DND-41 (cell line): ENCODE results near the gene SLC22A4.

Experiments used
- ATAC-seq: fragments of 200-7000 bp; cut with Tn5 transposase; 3 replicates; pipeline ENCODE4 v1.9.1; 2021; ENCODE audit warnings: low read depth; ENCODE audit not compliant: insufficient read depth
- DNase-seq: peaks from one replicate; pipeline ENCODE4 v3.0.0-alpha.2; 2020
- H2AFZ ChIP-seq: 2 replicates; pipeline ENCODE4 v1.6.0; 2012; ENCODE audit warnings: low read depth, low read length
- H3K27ac ChIP-seq: 2 replicates; pipeline ENCODE4 v1.5.1; 2012; ENCODE audit warnings: low read length, inconsistent platforms
- H3K27me3 ChIP-seq: fragments of 200-600 bp; sonication (generic); 2 replicates; pipeline ENCODE4 v1.6.0; 2012; ENCODE audit warnings: low read length, mild to moderate bottlenecking, inconsistent platforms; ENCODE audit not compliant: insufficient read depth, poor library complexity
- H3K36me3 ChIP-seq: 2 replicates; pipeline ENCODE4 v1.5.1; 2012; ENCODE audit warnings: low read length, inconsistent platforms; ENCODE audit not compliant: insufficient read depth
- H3K4me1 ChIP-seq: 2 replicates; pipeline ENCODE4 v1.5.1; 2012; ENCODE audit warnings: mild to moderate bottlenecking, low read length; ENCODE audit not compliant: insufficient read depth
- H3K4me2 ChIP-seq: 2 replicates; pipeline ENCODE4 v1.6.0; 2012; ENCODE audit warnings: mild to moderate bottlenecking, moderate library complexity, low read length, inconsistent platforms; ENCODE audit not compliant: insufficient read depth
- H3K4me3 ChIP-seq, 2 experiments: fragments of 200-600 bp in 1 of 2; shearing (Covaris generic) in 1 of 2; 2 replicates each; pipeline ENCODE4 v1.5.1; 2012 to 2016; ENCODE audit warnings: inconsistent platforms in 2 of 2, low read length in 2 of 2, mild to moderate bottlenecking in 2 of 2, low read depth in 1 of 2, moderate library complexity in 1 of 2
- H3K79me2 ChIP-seq: 2 replicates; pipeline ENCODE4 v1.6.0; 2012; ENCODE audit warnings: low read length, inconsistent platforms; ENCODE audit not compliant: insufficient read depth
- H3K9ac ChIP-seq: 2 replicates; pipeline ENCODE4 v1.6.0; 2012; ENCODE audit warnings: low read depth, mild to moderate bottlenecking, inconsistent platforms, low read length, moderate library complexity
- H3K9me3 ChIP-seq: 2 replicates; pipeline ENCODE4 v1.5.1; 2012; ENCODE audit warnings: low read length, moderate library complexity, mild to moderate bottlenecking, inconsistent platforms; ENCODE audit not compliant: insufficient read depth, severe bottlenecking
- H4K20me1 ChIP-seq: 2 replicates; pipeline ENCODE4 v1.6.0; 2012; ENCODE audit warnings: low read length; ENCODE audit not compliant: insufficient read depth
- CTCF ChIP-seq: IDR thresholded peaks from 2 replicates; pipeline ENCODE4 v1.5.1; 2012; ENCODE audit warnings: borderline replicate concordance, low read length, moderate library complexity, mild to moderate bottlenecking; ENCODE audit not compliant: poor library complexity, severe bottlenecking; ENCODE audit errors: extremely low read depth
- EZH2 ChIP-seq: IDR thresholded peaks from 3 replicates; pipeline ENCODE4 v1.6.1; 2012; ENCODE audit warnings: borderline replicate concordance, low read depth, mild to moderate bottlenecking, moderate library complexity, low read length, inconsistent platforms; ENCODE audit not compliant: severe bottlenecking

Gene SLC22A4

GRCh38 chr5:132386644-132387286 is 92.6 kb downstream of the SLC22A4 start:
- DNase-seq (peak; percentile 83), ATAC-seq (peak; percentile 87)
- Histone ChIP-seq H3K27ac (peak overlapping the region; percentile 60), H3K4me3 (no peak overlapping the region), H4K20me1 (no peaks in the 10 kb centered on the region), H3K4me2 (peak overlapping the region; percentile 23; the same call in 1 of the 2 replicates), H3K4me1 (peaks cover 29% of the 10 kb centered on the region), H3K9ac (0 out of 2 replicates have a peak overlapping the region, but pooled peaks have one; percentile 17), H3K79me2 (no peaks in the 10 kb centered on the region), H3K27me3 (no peaks in the 10 kb centered on the region), H3K9me3 (no peaks in the 10 kb centered on the region), H2AFZ (peak overlapping the region; percentile 68), H3K36me3 (no peaks in the 10 kb centered on the region)
- TF ChIP-seq EZH2 (no peak), CTCF (peak; percentile 97)

- no peak overlapping the region for H3K4me3 ChIP-seq
- no peak overlapping the region for H3K4me2 ChIP-seq
- TF ChIP-seq EZH2 (no peak), CTCF (no peak)
Observed at GRCh38 chr5:132387640-132388117, 93.5 kb downstream of the SLC22A4 start.

DNA sequence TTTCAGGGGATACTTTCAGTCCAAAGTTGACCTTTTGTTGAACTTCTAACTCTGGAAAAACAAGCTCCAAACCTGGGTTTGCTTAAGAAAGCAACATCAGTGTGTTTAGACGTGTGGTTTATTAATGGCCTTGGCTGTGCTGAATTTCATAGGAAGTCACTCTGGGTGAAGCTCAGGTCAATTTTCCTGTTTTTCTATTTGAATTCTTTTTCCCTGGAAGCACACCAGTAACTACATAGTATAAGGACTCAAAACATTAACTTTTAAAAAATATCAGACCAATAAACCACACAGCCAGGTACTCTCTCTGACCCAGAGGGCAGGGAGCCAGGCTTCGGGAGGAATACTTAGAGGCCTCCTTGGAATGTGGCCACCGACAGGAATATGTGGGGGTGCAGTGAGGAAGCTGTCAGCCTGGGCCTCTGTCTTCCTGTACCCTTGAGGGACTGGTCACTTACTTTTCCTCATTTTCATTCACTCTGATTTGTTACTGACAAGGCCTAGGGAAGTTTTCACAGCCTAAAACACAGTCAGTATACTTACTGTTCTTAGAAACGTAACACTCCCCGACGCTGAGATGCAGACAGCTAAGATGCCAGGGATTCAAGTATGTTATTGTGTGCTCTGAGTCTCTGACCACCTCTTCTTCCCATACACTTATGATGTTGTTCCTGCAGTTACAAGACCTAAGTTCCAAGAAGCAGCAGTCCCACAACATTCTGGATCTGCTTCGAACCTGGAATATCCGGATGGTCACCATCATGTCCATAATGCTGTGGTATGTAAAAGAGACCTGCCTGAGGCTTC is 94.3 kb downstream of the SLC22A4 start:
- no peak overlapping the region for H3K9ac ChIP-seq
- no peaks in the 10 kb centered on the region for H3K9me3 ChIP-seq
- DNase-seq: no peak
- no peak overlapping the region for H3K4me2 ChIP-seq
- H4K20me1 ChIP-seq: no peaks in the 10 kb centered on the region
- no peaks in the 10 kb centered on the region for H3K79me2 ChIP-seq
- no peaks in the 10 kb centered on the region for H3K27me3 ChIP-seq
- no peak for ATAC-seq
- peaks cover 29% of the 10 kb centered on the region for H3K4me1 ChIP-seq
- TF ChIP-seq EZH2 (no peak), CTCF (no peak)
- H3K36me3 ChIP-seq: no peaks in the 10 kb centered on the region
- H3K4me3 ChIP-seq: no peak overlapping the region
- H2AFZ ChIP-seq: no peak overlapping the region
- H3K27ac ChIP-seq: peak overlapping the region; percentile 1; the same call in 1 of the 2 replicates

More at GRCh38 chr5:132387640-132388117, 93.5 kb downstream of the SLC22A4 start:
- DNase-seq (no peak), ATAC-seq (no peak)
- Histone ChIP-seq H3K27ac (peak overlapping the region; percentile 55), H3K9ac (no peak overlapping the region), H2AFZ (peak overlapping the region; percentile 14; the same call in 1 of the 2 replicates), H3K79me2 (no peaks in the 10 kb centered on the region), H3K36me3 (no peaks in the 10 kb centered on the region), H4K20me1 (no peaks in the 10 kb centered on the region), H3K4me1 (peaks cover 29% of the 10 kb centered on the region), H3K9me3 (no peaks in the 10 kb centered on the region), H3K27me3 (no peaks in the 10 kb centered on the region)
